GM23248 (cell line): ENCODE results near the gene OR51F2.

Source experiments
- EZH2 ChIP-seq: fragments of 200-600 bp; sonication (generic); IDR thresholded peaks from 2 replicates; pipeline ENCODE4 v1.6.1; 2018; ENCODE audit warnings: antibody characterized with exemption, mild to moderate bottlenecking; ENCODE audit not compliant: insufficient read depth, poor library complexity, severe bottlenecking
- EZH2phosphoT487 ChIP-seq: fragments of 200-600 bp; sonication (generic); IDR thresholded peaks from 2 replicates; pipeline ENCODE4 v1.6.1; 2018; ENCODE audit warnings: antibody characterized with exemption, moderate library complexity, mild to moderate bottlenecking, low read depth; ENCODE audit not compliant: insufficient read depth

DNA sequence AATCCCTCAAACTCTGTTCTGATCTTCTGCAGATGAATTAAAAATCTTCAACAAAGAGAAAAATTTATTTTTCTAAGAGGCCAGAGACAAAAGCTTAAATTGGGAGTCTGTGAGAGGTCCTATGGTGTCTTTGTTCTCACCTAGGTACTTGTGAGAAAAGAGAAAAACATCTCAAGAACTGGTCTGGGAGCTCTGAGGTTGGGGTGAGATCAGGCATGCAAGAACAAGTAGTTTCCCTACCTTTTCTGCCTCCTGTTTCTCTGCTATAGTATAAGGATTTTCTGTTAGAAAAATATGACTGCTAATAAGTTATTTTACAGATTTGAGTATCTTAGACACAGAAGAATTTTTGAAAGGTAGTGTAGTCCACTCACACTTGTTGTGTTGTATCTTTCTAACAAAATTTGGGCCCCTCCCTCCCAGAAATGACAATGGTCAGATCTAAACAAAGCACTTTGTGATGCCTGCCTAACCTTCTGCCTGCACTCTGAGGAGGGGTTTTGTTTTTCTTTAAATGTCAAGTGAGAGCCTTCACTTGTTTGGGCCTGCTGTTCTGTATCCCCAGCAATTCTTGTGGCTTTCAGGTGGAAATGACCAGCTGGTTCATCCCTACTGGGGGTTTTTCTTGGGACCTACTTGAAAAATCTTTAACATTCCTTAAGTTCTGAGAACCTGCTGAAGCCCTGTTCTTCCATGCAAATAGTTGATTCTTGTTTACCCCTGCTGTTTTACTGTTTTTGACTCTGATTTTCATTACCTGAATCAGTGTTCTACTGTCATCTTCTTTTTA lies 41.5 kb downstream of the OR51F2 start:
- TF ChIP-seq EZH2 = no peak
- TF ChIP-seq EZH2phosphoT487 = no peak
